ENCODE measurements around the gene STAG1. TPM values are rescaled to one million over a fixed set of nuclear protein-coding genes. Genes with fewer than 3 reads are reported as not detected.
A peak's percentile ranks its signal among the peaks of the same experiment; 100 is the strongest.
"Not testable (repeated sequence)": the region's sequence is repeated elsewhere in the genome, so short reads cannot be mapped to it uniquely, and the experiment has no call there.

The STAG1 gene
- total RNA-seq, 1 donor from 2014 or later, result 53.9 TPM

GRCh38 chr3:136752422-136753325, 496 bp upstream of the STAG1 start:
- Mint-ChIP-seq H3K4me3 (ENCODE audit: unreplicated experiment) (peak overlapping the region; percentile 88), H3K4me1 (ENCODE audit: unreplicated experiment) (peaks cover 43% of the 10 kb centered on the region), H3K9me3 (ENCODE audit: unreplicated experiment) (no peaks in the 10 kb centered on the region), H3K27me3 (ENCODE audit: unreplicated experiment) (no peaks in the 10 kb centered on the region), H3K36me3 (ENCODE audit: unreplicated experiment) (no peaks in the 10 kb centered on the region), H3K27ac (ENCODE audit: unreplicated experiment) (peak overlapping the region; percentile 99)
- peak; percentile 58 for TF ChIP-seq CTCF (IDR thresholded peaks at IDR 0.05)
- DNase-seq (ENCODE audit: extremely low spot score, unreplicated experiment), result peak; percentile 100

GRCh38 chr3:136751316-136752171, 634 bp downstream of the STAG1 start:
- Mint-ChIP-seq H3K9me3 (ENCODE audit: unreplicated experiment) (no peaks in the 10 kb centered on the region), H3K36me3 (ENCODE audit: unreplicated experiment) (no peaks in the 10 kb centered on the region), H3K27me3 (ENCODE audit: unreplicated experiment) (no peaks in the 10 kb centered on the region), H3K4me3 (ENCODE audit: unreplicated experiment) (peak overlapping the region; percentile 88), H3K4me1 (ENCODE audit: unreplicated experiment) (peaks cover 45% of the 10 kb centered on the region), H3K27ac (ENCODE audit: unreplicated experiment) (peak overlapping the region; percentile 97)
- peak; percentile 89 for DNase-seq (ENCODE audit: extremely low spot score, unreplicated experiment)
- no peak for TF ChIP-seq CTCF (IDR thresholded peaks at IDR 0.05)

- peak overlapping the region; percentile 77 for H3K4me3 Mint-ChIP-seq (ENCODE audit: unreplicated experiment)
- peak overlapping the region; percentile 90 for H3K27ac Mint-ChIP-seq (ENCODE audit: unreplicated experiment)
- H3K27me3 Mint-ChIP-seq (ENCODE audit: unreplicated experiment), result no peaks in the 10 kb centered on the region
- H3K9me3 Mint-ChIP-seq (ENCODE audit: unreplicated experiment), result no peaks in the 10 kb centered on the region
- peaks cover 51% of the 10 kb centered on the region for H3K4me1 Mint-ChIP-seq (ENCODE audit: unreplicated experiment)
- TF ChIP-seq CTCF (IDR thresholded peaks at IDR 0.05), result no peak
- DNase-seq (ENCODE audit: extremely low spot score, unreplicated experiment), result no peak
- H3K36me3 Mint-ChIP-seq (ENCODE audit: unreplicated experiment), result no peaks in the 10 kb centered on the region
These were observed 1.3 kb downstream of the STAG1 start for GRCh38 chr3:136750897-136751315.

- DNase-seq (ENCODE audit: extremely low spot score, unreplicated experiment), result no peak
- peak overlapping the region; percentile 77 for H3K4me3 Mint-ChIP-seq (ENCODE audit: unreplicated experiment)
- no peaks in the 10 kb centered on the region for H3K27me3 Mint-ChIP-seq (ENCODE audit: unreplicated experiment)
- no peaks in the 10 kb centered on the region for H3K9me3 Mint-ChIP-seq (ENCODE audit: unreplicated experiment)
- TF ChIP-seq CTCF (IDR thresholded peaks at IDR 0.05), result no peak
- peak overlapping the region; percentile 90 for H3K27ac Mint-ChIP-seq (ENCODE audit: unreplicated experiment)
- peaks cover 54% of the 10 kb centered on the region for H3K4me1 Mint-ChIP-seq (ENCODE audit: unreplicated experiment)
- H3K36me3 Mint-ChIP-seq (ENCODE audit: unreplicated experiment), result no peaks in the 10 kb centered on the region
These were observed 1.8 kb downstream of the STAG1 start for GRCh38 chr3:136750209-136750896.

- not testable (repeated sequence) for H3K9me3 Mint-ChIP-seq (ENCODE audit: unreplicated experiment); H3K27me3 Mint-ChIP-seq (ENCODE audit: unreplicated experiment); H3K36me3 Mint-ChIP-seq (ENCODE audit: unreplicated experiment); DNase-seq (ENCODE audit: extremely low spot score, unreplicated experiment)
- Mint-ChIP-seq H3K4me1 (ENCODE audit: unreplicated experiment) (peaks cover 59% of the 10 kb centered on the region), H3K4me3 (ENCODE audit: unreplicated experiment) (peak overlapping the region; percentile 77), H3K27ac (ENCODE audit: unreplicated experiment) (peak overlapping the region; percentile 90)
These were observed 2.6 kb downstream of the STAG1 start for GRCh38 chr3:136749602-136750001.
